Heart left ventricle (tissue), 13 donors: ENCODE data around the gene RRBP1.

Experiments
- CTCF ChIP-seq, 12 donors: fragments of 200-600 bp; sonication (generic) in 4 of 12; IDR thresholded peaks; one replicate each; pipeline versions ENCODE4 v1.5.0 to v1.8.0; 2018 to 2022; ENCODE audit warnings: antibody characterized with exemption in 12 of 12, mild to moderate bottlenecking in 5 of 12
- POLR2A ChIP-seq, 2 donors: fragments of 450-650 bp; IDR thresholded peaks; one replicate each; pipeline ENCODE4 v1.6.1; 2017; ENCODE audit warnings: antibody characterized with exemption in 2 of 2, mild to moderate bottlenecking in 2 of 2, moderate library complexity in 2 of 2
- donor health status: ischemic (EF 13 %, LVEDD 7.1; RV severe dilation, severe dysfunction).
- donor health status: DM: no; HTN: yes; CAD: no.
- donor health status: DM: no; HTN: no; CAD: no.
- donor health status: ischemic (EF 25% LVEDD 6.9; RV normal size, moderate dysfunction).
- donor health status: ischemic (EF 25% LVEDD 5.7; RV mildly dilated, moderate dysfunction).
- donor health status: ischemic (EF 35%, LVEDD 5.7; RV mildly dilated, moderate dysfunction).
- donor health status: nonischemic (EF 11% LVEDD 7.7; RV severe dilation, severe dysfunction).
- donor health status: DM: yes; HTN: yes; CAD: no.
- donor health status: PGD.
- donor health status: ischemic (EF 29% LVEDD 5.4; RV normal size, mild dysfunction).
- donor health status: nonischemic (EF 23%, LVEDD 6.1; RV moderate dilation, normal function).

GRCh38 chr20:17643531-17644188 lies 38.4 kb downstream of the RRBP1 start:
- no peak for TF ChIP-seq CTCF (IDR thresholded peaks at IDR 0.05)
- no peak for TF ChIP-seq POLR2A (IDR thresholded peaks at IDR 0.05)
